ENCODE data around the gene TSPAN2.
A peak's percentile ranks its signal among the peaks of the same experiment; 100 is the strongest.

Gene TSPAN2

GRCh38 chr1:115078708-115079107 lies 10.6 kb downstream of the TSPAN2 start (continued):
- TF ChIP-seq CREB5 (CRISPR knock-in tag; IDR thresholded peaks at IDR 0.05; ENCODE audit: low read depth) (no peak), ZNF565 (CRISPR knock-in tag; conservative IDR thresholded peaks at IDR 0.05; ENCODE audit: low read depth) (no peak), ZNF70 (CRISPR knock-in tag; IDR thresholded peaks at IDR 0.05) (no peak), SNAI2 (CRISPR knock-in tag; IDR thresholded peaks at IDR 0.05) (no peak), GLIS3 (CRISPR knock-in tag; IDR thresholded peaks at IDR 0.05) (no peak), ESRRG (CRISPR knock-in tag; IDR thresholded peaks at IDR 0.05) (no peak), ZFP30 (CRISPR knock-in tag; IDR thresholded peaks at IDR 0.05) (no peak), TOX (CRISPR knock-in tag; IDR thresholded peaks at IDR 0.05; ENCODE audit: borderline replicate concordance) (no peak)
- TF ChIP-seq, protein P1, sequence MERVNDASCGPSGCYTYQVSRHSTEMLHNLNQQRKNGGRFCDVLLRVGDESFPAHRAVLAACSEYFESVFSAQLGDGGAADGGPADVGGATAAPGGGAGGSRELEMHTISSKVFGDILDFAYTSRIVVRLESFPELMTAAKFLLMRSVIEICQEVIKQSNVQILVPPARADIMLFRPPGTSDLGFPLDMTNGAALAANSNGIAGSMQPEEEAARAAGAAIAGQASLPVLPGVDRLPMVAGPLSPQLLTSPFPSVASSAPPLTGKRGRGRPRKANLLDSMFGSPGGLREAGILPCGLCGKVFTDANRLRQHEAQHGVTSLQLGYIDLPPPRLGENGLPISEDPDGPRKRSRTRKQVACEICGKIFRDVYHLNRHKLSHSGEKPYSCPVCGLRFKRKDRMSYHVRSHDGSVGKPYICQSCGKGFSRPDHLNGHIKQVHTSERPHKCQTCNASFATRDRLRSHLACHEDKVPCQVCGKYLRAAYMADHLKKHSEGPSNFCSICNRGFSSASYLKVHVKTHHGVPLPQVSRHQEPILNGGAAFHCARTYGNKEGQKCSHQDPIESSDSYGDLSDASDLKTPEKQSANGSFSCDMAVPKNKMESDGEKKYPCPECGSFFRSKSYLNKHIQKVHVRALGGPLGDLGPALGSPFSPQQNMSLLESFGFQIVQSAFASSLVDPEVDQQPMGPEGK (CRISPR knock-in tag; IDR thresholded peaks at IDR 0.05; ENCODE audit: borderline replicate concordance) = no peak

DNA sequence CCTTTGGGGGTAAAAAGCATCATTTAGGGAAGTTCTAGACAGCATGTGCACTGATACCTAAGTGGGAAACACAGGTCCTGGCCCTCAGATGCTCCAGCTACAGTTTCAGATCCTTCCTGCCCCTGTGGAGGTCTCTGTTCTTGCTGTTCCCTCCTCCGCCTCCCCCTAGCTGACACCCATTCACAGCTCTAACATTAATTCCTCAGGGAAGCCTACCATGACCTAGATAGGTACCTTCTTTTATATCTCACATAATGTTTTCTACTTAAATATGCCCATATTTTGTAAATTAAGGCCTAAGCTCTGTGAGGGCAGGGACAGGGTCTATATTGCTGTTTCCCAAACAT lies 11.3 kb downstream of the TSPAN2 start:
- peak; percentile 36; the same call in 2 of the 3 replicates for ATAC-seq

DNA sequence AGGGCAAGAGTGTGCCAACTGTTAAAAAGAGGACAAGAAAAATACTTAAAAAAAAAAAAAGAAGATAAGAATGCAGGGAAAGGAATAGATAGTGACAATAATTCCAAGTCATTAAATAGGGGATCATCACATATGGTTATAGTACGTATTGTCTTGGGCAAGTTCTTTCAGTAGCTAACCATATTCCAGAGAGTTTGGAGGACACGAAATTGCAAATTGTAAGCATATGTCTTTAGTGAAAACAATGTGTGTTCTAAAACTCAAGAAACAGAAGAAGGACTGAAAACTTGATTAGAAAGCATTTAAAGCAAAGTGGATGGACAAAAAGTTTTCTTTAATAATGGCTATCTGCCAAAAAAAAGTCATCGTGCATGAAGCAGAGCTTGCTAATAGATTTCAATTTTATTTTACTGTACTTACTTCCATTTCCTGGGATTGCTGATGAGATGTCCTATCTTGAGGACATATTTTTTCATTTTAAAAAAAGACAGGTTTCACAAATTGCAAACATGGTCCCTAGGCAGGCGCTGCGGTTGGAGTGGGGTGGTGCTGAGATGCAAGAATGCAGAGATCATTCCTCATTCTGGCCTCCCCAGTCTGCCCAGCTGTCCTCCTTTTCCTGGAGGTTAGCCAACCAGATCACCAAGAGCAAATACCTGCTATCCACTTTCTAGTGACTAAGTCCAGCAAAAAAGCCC lies 11.9 kb downstream of the TSPAN2 start:
- TF ChIP-seq ISL1 (CRISPR knock-in tag; IDR thresholded peaks at IDR 0.05) (peak; percentile 70), TSHZ2 (CRISPR knock-in tag; IDR thresholded peaks at IDR 0.05) (no peak), SNAI2 (CRISPR knock-in tag; IDR thresholded peaks at IDR 0.05) (no peak)
- ATAC-seq = peak; percentile 75

More for the DNA sequence above, 11.3 kb downstream of the TSPAN2 start:
- no peak for TF ChIP-seq PPARA (CRISPR knock-in tag; IDR thresholded peaks at IDR 0.05; ENCODE audit: borderline replicate concordance)
- TF ChIP-seq TOX (CRISPR knock-in tag; IDR thresholded peaks at IDR 0.05; ENCODE audit: borderline replicate concordance) = no peak
- TF ChIP-seq BACH2 (CRISPR knock-in tag; IDR thresholded peaks at IDR 0.05; ENCODE audit: borderline replicate concordance) = no peak
- TF ChIP-seq ZNF565 (CRISPR knock-in tag; conservative IDR thresholded peaks at IDR 0.05; ENCODE audit: low read depth) = no peak
- no peak for TF ChIP-seq TSHZ2 (CRISPR knock-in tag; IDR thresholded peaks at IDR 0.05)
- no peak for TF ChIP-seq TCF4 (CRISPR knock-in tag; IDR thresholded peaks at IDR 0.05; ENCODE audit: borderline replicate concordance)

DNA sequence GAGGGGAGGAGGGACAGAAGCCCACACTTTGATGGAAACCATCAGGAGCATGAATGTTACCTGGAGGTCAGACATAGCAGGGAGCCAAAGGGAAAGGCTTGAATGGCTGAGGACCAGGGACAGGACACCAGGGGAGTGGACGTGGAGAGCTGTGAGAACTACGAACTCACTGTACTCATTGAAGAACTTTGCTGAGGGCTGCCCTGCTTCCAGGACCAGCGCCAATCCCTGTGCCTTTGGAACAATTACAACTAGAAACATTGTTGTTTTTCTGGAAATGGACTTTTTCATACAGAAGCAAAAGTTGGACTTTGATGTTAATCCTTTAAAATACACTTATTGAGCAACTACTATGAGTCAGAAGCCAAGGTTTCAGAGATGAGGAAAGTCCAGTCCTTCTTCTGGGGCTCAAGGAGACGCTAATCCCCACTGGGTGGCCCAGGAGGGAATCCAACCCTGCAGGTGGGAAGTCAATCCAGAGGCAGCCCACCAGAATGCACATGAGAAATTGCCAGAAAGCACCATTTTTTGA lies 12.9 kb downstream of the TSPAN2 start:
- TF ChIP-seq ZNF70 (CRISPR knock-in tag; IDR thresholded peaks at IDR 0.05) = no peak
- TF ChIP-seq PPARA (CRISPR knock-in tag; IDR thresholded peaks at IDR 0.05; ENCODE audit: borderline replicate concordance) = no peak
- TF ChIP-seq RARB (CRISPR knock-in tag; IDR thresholded peaks at IDR 0.05) = no peak
- TF ChIP-seq CSDC2 (CRISPR knock-in tag; IDR thresholded peaks at IDR 0.05) = no peak
- TF ChIP-seq ZNF8 (CRISPR knock-in tag; IDR thresholded peaks at IDR 0.05) = no peak
- TF ChIP-seq ZFP3 (CRISPR knock-in tag; IDR thresholded peaks at IDR 0.05) = no peak
- TF ChIP-seq ISL1 (CRISPR knock-in tag; IDR thresholded peaks at IDR 0.05) = no peak
- no peak for TF ChIP-seq SNAI2 (CRISPR knock-in tag; IDR thresholded peaks at IDR 0.05)
- TF ChIP-seq TSHZ2 (CRISPR knock-in tag; IDR thresholded peaks at IDR 0.05) = no peak
- no peak for TF ChIP-seq OSR1 (CRISPR knock-in tag; IDR thresholded peaks at IDR 0.05)
- no peak for ATAC-seq
